HCT116 (cell line): ENCODE data around the gene GLYR1. TPM values are rescaled to one million over a fixed set of nuclear protein-coding genes. Genes with fewer than 3 reads are reported as not detected.

Experiments used
- ATAC-seq: fragments of 200-7000 bp; cut with Tn5 transposase; 2 replicates; pipeline ENCODE4 v1.9.1; 2020; ENCODE audit warnings: mild to moderate bottlenecking, moderate library complexity
- BruUV-seq: library from RNA; stranded (reverse); fragments of 400-500 nt; replicated peaks from 2 replicates; lab custom pipeline; 2021; lab: Mats Ljungman, UMichigan
- CTCF ChIA-PET: fragments of 300-600 bp; sonication (Branson Sonifier 250); formaldehyde crosslinking; loops from one replicate; lab custom pipeline; 2021; ENCODE audit warnings: antibody characterized with exemption; lab: Charles Lee
- POLR2A ChIA-PET: fragments of 300-600, 350-600 bp; sonication (Branson Sonifier 250); formaldehyde crosslinking; loops from one replicate; lab custom pipeline; 2021; ENCODE audit warnings: antibody characterized with exemption; lab: Charles Lee
- RAD21 ChIA-PET, 2 experiments: fragments of 300-600 bp; sonication (Branson Sonifier 250); formaldehyde crosslinking; loops; one replicate each; lab custom pipeline; 2023; ENCODE audit warnings: low total read pairs in 2 of 2; ENCODE audit not compliant: uncharacterized antibody in 2 of 2, unreplicated experiment in 2 of 2, low non-redundant PET in 1 of 2; lab: Charles Lee
- DNase-seq: peaks from one replicate; pipeline ENCODE4 v3.0.0-alpha.2; 2010; ENCODE audit warnings: low read depth, low spot score
- H2AFZ ChIP-seq: fragments of 200-600 bp; shearing (Covaris generic), sonication (generic); 2 replicates; pipeline ENCODE4 v1.6.1; 2017; ENCODE audit warnings: low read depth, mixed run types, mixed read lengths, antibody characterized with exemption, low read length; ENCODE audit not compliant: poor library complexity, severe bottlenecking
- H3K27ac ChIP-seq: 2 replicates; pipeline ENCODE4 v1.5.1; 2012; ENCODE audit warnings: low read depth, low read length
- H3K27me3 ChIP-seq: fragments of 200-600 bp; sonication (generic); 2 replicates; pipeline ENCODE4 v1.6.1; 2016; ENCODE audit warnings: mixed run types, low read length, mixed read lengths; ENCODE audit not compliant: insufficient read depth
- H3K36me3 ChIP-seq, 2 experiments: fragments of 200-500 bp in 1 of 2; fragments of 200-600 bp in 1 of 2; sonication (Bioruptor generic) in 1 of 2; sonication (generic) in 1 of 2; 2 replicates each; pipeline versions ENCODE4 v1.5.1 to v1.6.1; 2014 to 2016; ENCODE audit warnings: low read length in 2 of 2, inconsistent platforms in 1 of 2, mixed read lengths in 1 of 2, mixed run types in 1 of 2; ENCODE audit not compliant: insufficient read depth in 2 of 2, control insufficient read depth in 1 of 2
- H3K4me1 ChIP-seq, 2 experiments: fragments of 200-600 bp in 1 of 2; sonication (generic) in 1 of 2; 2 replicates each; pipeline versions ENCODE4 v1.5.1 to v1.6.1; 2012 to 2017; ENCODE audit warnings: low read length in 2 of 2, inconsistent platforms in 1 of 2, mild to moderate bottlenecking in 1 of 2, mixed read lengths in 1 of 2, mixed run types in 1 of 2, moderate library complexity in 1 of 2; ENCODE audit not compliant: insufficient read depth in 2 of 2, control insufficient read depth in 1 of 2
- H3K4me2 ChIP-seq: fragments of 200-600 bp; sonication (generic); 2 replicates; pipeline ENCODE4 v1.6.1; 2017; ENCODE audit warnings: mixed run types, low read length, mixed read lengths
- H3K4me3 ChIP-seq, 2 experiments: fragments of 200-600 bp in 1 of 2; sonication (generic) in 1 of 2; replicated peaks in 1 of 2; 2 replicates each; pipeline ENCODE4 v1.5.1; 2011 to 2016; ENCODE audit warnings: low read length in 2 of 2, control low read depth in 1 of 2, low read depth in 1 of 2, mild to moderate bottlenecking in 1 of 2, mixed read lengths in 1 of 2, mixed run types in 1 of 2
- H3K79me2 ChIP-seq: fragments of 200-600 bp; sonication (generic); 2 replicates; pipeline ENCODE4 v1.6.1; 2017; ENCODE audit warnings: mild to moderate bottlenecking, mixed run types, low read length, moderate library complexity, mixed read lengths; ENCODE audit not compliant: insufficient read depth
- H3K9ac ChIP-seq: fragments of 200-600 bp; sonication (generic); 2 replicates; pipeline ENCODE4 v1.6.1; 2016; ENCODE audit warnings: low read length, mixed read lengths
- H3K9me2 ChIP-seq: fragments of 200-600 bp; sonication (generic), shearing (Covaris generic); 2 replicates; pipeline ENCODE4 v1.6.1; 2017; ENCODE audit warnings: mixed run types, mild to moderate bottlenecking, moderate library complexity; ENCODE audit not compliant: insufficient read depth
- H3K9me3 ChIP-seq, 2 experiments: fragments of 200-500 bp in 1 of 2; fragments of 200-600 bp in 1 of 2; sonication (Bioruptor generic) in 1 of 2; sonication (generic) in 1 of 2; 2 replicates each; pipeline ENCODE4 v1.6.1; 2014 to 2017; ENCODE audit warnings: low read length in 2 of 2, mixed read lengths in 2 of 2, inconsistent platforms in 1 of 2, low read depth in 1 of 2, mild to moderate bottlenecking in 1 of 2, mixed run types in 1 of 2, moderate library complexity in 1 of 2; ENCODE audit not compliant: control insufficient read depth in 1 of 2, insufficient read depth in 1 of 2
- H4K20me1 ChIP-seq: fragments of 200-600 bp; sonication (generic), shearing (Covaris generic); 2 replicates; pipeline ENCODE4 v1.6.1; 2017; ENCODE audit warnings: mixed run types, mild to moderate bottlenecking, moderate library complexity; ENCODE audit not compliant: insufficient read depth
- EZH2 ChIP-seq: fragments of 200-600 bp; sonication (generic); IDR thresholded peaks from 2 replicates; pipeline ENCODE4 v1.6.1; 2017; ENCODE audit warnings: antibody characterized with exemption, mixed run types
- POLR2A ChIP-seq: IDR thresholded peaks from 2 replicates; pipeline ENCODE4 v1.7.0; 2011; ENCODE audit warnings: borderline replicate concordance; ENCODE audit not compliant: insufficient read depth, insufficient read length; ENCODE audit errors: extremely low read depth
- intact Hi-C: fragments of 100-400 bp; cut with micrococcal nuclease; formaldehyde crosslinking; loops from 2 replicates; pipeline ENCODE4 v1.10.0; 2022
- total RNA-seq: library from RNA; stranded (reverse); gene quantifications from one replicate; pipeline ENCODE4 v1.2.1, GENCODE V29; 2021; ENCODE audit not compliant: unreplicated experiment
- TF ChIP-seq, protein P1 (sequence below): IDR thresholded peaks from 2 replicates; pipeline ENCODE4 v1.6.1; 2012

GLYR1 gene
- total RNA-seq, 1 experiment from 2014 or later = 50.0 TPM

DNA sequence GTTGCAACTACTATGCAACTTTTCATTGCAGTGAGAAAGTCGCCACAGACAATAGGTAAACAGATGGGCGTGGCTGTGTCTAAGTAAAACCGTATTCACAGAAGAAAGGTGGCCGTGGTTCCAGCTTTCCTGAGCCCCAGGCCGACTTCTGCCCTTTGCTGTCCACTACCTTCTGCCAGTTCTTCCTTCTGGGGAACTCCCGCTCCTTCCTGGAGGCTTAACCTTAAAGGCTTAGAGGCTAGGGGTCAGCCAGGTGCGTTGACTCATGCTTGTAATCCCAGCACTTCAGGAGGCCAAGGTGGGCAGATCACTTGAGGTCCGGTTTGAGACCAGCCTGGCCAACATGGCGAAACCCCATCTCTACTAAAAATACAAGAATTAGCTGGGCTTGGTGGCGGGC lies 56.8 kb downstream of the GLYR1 start:
- H3K9ac ChIP-seq = no peak overlapping the region
- no peak overlapping the region for H2AFZ ChIP-seq
- H3K4me2 ChIP-seq = 0 out of 2 replicates have a peak overlapping the region, but pooled peaks have one; percentile 21
- H3K4me3 ChIP-seq = no peak overlapping the region
- DNase-seq = no peak
- ChIA-PET POLR2A (interaction anchor here (1.2 kb wide), 1 partner anchor 22 kb away, joined by 3 read pairs; no protein-coding TSS in a partner anchor), CTCF (no interaction called here), RAD21 (no interaction called here)
- BruUV-seq = no TSS peak
- no peak overlapping the region for H3K27ac ChIP-seq
- no peaks in the 10 kb centered on the region for H3K9me2 ChIP-seq
- no peaks in the 10 kb centered on the region for H3K79me2 ChIP-seq
- H3K36me3 ChIP-seq = no peaks in the 10 kb centered on the region
- no peak for ATAC-seq
- peaks cover 5 to 7% of the 10 kb centered on the region in 2 experiments for H3K4me1 ChIP-seq
- TF ChIP-seq EZH2 = no peak
- TF ChIP-seq, protein P1, sequence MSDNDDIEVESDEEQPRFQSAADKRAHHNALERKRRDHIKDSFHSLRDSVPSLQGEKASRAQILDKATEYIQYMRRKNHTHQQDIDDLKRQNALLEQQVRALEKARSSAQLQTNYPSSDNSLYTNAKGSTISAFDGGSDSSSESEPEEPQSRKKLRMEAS = no peak
- TF ChIP-seq, all 23 proteins: peak for 0
- Histone ChIP-seq H3K27me3 (no peaks in the 10 kb centered on the region), H4K20me1 (no peaks in the 10 kb centered on the region), H3K9me3 (no peaks in the 10 kb centered on the region)
- intact Hi-C loops = no loop called here

DNA sequence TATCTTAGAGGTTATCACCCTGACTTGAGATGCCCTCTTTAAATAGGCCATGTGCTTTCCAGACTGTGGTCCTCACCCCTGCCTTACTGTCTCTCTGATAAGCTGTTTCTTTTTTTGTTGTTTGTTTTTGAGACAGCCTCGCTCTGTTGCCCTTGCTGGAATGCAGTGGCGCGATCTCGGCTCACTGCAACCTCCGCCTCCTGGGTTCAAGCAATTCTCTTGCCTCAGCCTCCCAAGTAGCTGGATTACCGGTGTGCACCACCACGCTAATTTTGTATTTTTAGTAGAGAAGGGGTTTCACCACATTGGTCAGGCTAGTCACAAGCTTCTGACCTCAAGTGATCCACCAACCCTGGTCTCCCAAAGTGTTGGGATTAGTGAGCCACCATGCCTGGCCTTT lies 58.2 kb downstream of the GLYR1 start:
- Histone ChIP-seq H3K9me2 (no peaks in the 10 kb centered on the region), H3K9me3 (no peaks in the 10 kb centered on the region), H3K4me2 (no peak overlapping the region), H3K9ac (no peak overlapping the region), H3K4me1 (peaks cover 5 to 7% of the 10 kb centered on the region in 2 experiments), H3K27ac (no peak overlapping the region), H4K20me1 (no peaks in the 10 kb centered on the region), H3K27me3 (no peaks in the 10 kb centered on the region), H2AFZ (no peak overlapping the region), H3K79me2 (no peaks in the 10 kb centered on the region), H3K4me3 (no peak overlapping the region), H3K36me3 (no peaks in the 10 kb centered on the region)
- DNase-seq (no peak), ATAC-seq (no peak)
- ChIA-PET POLR2A (interaction anchor here (0.7 kb wide), 1 partner anchor 1768 kb away, joined by 3 read pairs; no protein-coding TSS in a partner anchor), RAD21 (no interaction called here), CTCF (no interaction called here)
- intact Hi-C loops = no loop called here
- BruUV-seq = no TSS peak
- no peak for TF ChIP-seq POLR2A
